HG02884 (cell line): Measurements from ENCODE around the gene ELF3.
"Not testable (repeated sequence)": the region's sequence is repeated elsewhere in the genome, so short reads cannot be mapped to it uniquely, and the experiment has no call there.

ENCODE experiments used
- ATAC-seq: cut with Tn5 transposase; IDR thresholded peaks from one replicate; pipeline ENCODE4 v1.9.1; 2021; ENCODE audit warnings: mild to moderate bottlenecking, moderate library complexity; ENCODE audit not compliant: unreplicated experiment

ELF3 gene

GRCh38 chr1:202010180-202011015 is at the start of gene ELF3:
Gene ELF3, plus strand, starts transcription at chr1:202010587. Its CDS starts 550 bp downstream, at chr1:202011137.
- no peak for ATAC-seq

- not testable (repeated sequence) for ATAC-seq
Measured at GRCh38 chr1:201962382-201962781, 48.0 kb upstream of the ELF3 start.

GRCh38 chr1:201964261-201964660 is 46.1 kb upstream of the ELF3 start:
- ATAC-seq, result no peak

- no peak for ATAC-seq
Measured at GRCh38 chr1:201966171-201966570, 44.2 kb upstream of the ELF3 start.

- ATAC-seq, result no peak
Measured at GRCh38 chr1:201968202-201968925, 42.0 kb upstream of the ELF3 start.

GRCh38 chr1:201970334-201971159 is 39.8 kb upstream of the ELF3 start:
- no peak for ATAC-seq

DNA sequence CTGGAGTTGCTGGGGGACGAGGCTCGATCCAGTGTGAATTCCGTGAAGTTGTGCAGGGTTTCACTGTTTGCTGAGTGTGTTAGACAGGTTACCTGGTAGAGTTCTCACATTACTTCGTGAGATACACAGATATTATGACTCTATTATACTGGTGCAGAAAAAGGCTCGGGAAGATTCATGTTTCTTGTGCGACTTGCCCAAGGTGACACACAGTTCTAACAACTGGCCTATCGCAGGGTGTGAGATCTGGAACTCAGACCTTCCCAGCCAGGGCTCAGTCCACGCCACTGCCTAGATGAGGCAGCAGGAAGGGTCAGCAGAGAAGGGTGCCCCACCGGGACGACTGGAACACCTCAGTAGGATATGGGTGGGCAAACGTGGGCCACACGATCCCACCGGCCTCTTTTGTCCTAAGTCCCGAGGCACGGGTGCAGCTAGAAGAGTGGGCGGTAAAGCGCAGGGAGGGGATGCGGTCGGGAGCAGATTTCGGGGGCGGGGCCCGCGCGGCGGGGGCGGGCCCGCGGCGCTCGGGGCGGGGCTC is 28.2 kb upstream of the ELF3 start:
- ATAC-seq, result peak; percentile 37

DNA sequence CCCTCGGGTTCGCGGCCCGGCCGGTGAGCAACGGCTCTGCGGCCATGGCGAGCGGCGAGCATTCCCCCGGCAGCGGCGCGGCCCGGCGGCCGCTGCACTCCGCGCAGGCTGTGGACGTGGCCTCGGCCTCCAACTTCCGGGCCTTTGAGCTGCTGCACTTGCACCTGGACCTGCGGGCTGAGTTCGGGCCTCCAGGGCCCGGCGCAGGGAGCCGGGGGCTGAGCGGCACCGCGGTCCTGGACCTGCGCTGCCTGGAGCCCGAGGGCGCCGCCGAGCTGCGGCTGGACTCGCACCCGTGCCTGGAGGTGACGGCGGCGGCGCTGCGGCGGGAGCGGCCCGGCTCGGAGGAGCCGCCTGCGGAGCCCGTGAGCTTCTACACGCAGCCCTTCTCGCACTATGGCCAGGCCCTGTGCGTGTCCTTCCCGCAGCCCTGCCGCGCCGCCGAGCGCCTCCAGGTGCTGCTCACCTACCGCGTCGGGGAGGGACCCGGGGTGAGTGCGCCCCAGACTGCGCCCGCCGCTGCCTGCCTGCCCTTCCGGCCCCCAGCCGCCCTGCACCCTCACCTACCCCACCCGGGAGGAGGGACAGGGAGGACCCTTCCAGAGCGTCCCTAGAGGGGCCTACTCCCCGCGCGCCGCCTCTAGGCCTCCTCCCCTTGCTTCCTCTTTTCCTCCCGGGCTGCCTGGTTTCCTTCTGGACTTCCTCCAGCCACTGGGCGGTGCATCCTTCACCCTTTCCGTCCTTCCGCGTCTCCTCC is 27.6 kb upstream of the ELF3 start, which contains the start of gene RNPEP:
Gene RNPEP (plus strand): TSS at position 26 of the 757 bp plus-strand sequence. CDS start 19 bp downstream, at position 45.
- peak; percentile 68 for ATAC-seq

- ATAC-seq, result no peak
Measured at GRCh38 chr1:201983380-201983805, 27.0 kb upstream of the ELF3 start.

DNA sequence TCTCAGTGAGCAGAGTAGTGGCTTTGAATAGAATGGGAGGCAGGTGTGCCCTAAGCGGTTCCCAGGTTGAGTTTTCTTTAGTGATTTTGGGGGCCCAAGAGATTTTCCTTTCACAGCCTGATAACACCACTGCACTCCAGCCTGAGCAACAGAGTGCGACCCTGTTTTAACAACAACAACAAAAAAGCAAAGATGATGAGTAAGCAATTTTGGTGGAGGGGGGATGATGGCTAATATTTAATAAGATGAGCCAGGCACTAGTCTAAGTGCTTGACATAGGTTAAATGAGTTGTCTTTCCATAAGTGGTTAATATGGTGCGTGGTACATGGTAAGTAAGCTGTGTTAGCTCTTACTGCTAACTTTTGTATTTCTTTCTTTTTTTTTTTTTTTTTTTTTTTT is 25.9 kb upstream of the ELF3 start:
- no peak for ATAC-seq

- no peak for ATAC-seq
Measured at GRCh38 chr1:201985355-201985754, 25.0 kb upstream of the ELF3 start.

- no peak for ATAC-seq
Measured at GRCh38 chr1:201988601-201989000, 21.8 kb upstream of the ELF3 start.

GRCh38 chr1:201989354-201990128 is 20.8 kb upstream of the ELF3 start:
- ATAC-seq, result no peak

- no peak for ATAC-seq
Measured at GRCh38 chr1:201990427-201990826, 20.0 kb upstream of the ELF3 start.

DNA sequence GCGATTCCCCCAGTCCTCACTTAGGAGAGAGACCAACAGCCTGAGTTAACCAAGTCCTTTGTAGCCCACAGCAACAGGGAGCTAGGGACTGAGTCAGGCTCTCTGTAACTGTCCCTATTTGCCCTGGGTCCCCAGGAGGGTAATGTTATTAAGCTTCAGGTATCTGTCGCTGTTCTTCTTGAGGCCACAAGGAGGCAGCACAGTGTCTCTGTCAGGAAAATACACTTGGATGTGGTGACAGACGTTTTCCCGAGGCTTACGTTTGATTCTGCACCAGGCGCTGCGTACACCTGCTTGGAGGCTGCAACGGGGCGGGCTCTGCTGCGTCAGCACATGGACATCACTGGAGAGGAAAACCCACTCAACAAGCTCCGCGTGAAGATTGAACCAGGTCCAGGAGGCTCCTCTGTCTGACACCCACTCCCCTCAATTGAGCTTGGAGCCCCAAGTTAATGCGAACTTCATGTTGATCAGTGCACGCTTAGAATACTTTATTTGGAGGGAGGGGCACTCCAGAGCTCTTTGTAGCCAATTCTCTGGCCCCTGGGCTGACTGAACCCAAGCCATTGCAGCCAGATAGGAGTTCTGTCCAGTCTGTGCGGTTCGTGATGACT is 10.7 kb upstream of the ELF3 start:
- no peak for ATAC-seq

- ATAC-seq, result no peak
Measured at GRCh38 chr1:202002507-202002906, 7.9 kb upstream of the ELF3 start.

GRCh38 chr1:202004711-202005110 is 5.7 kb upstream of the ELF3 start:
- no peak for ATAC-seq

DNA sequence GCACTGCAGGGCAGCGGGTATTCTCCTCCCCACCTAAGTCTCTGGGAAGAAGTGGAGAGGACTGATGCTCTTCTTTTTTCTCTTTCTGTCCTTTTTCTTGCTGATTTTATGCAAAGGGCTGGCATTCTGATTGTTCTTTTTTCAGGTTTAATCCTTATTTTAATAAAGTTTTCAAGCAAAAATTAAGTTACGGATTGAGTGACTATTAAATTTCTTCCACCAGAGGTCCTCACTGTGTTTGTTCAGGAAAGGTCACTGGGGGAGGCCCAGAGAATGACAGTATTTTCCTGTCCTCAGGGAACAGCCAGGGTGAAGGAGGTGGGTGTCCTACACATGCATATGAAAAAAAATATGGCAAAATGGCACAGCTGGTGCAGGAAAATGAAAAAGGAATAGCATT is 4.4 kb upstream of the ELF3 start:
- ATAC-seq, result no peak

GRCh38 chr1:202007304-202007703 is 3.1 kb upstream of the ELF3 start:
- ATAC-seq, result no peak
